H54 (cell line): ENCODE data around the gene CCDC102A.

Experiments used
- DNase-seq: peaks from one replicate; pipeline ENCODE4 v3.0.0; 2011; ENCODE audit warnings: low spot score, mixed read lengths; ENCODE audit not compliant: insufficient read length
- FAIRE-seq: peaks from 3 replicates; lab custom pipeline; 2011; peaks lifted over from hg19 to GRCh38; lab: Jason Lieb, UNC
- POLR2A ChIP-seq: IDR thresholded peaks from 2 replicates; pipeline ENCODE4 v1.6.1; 2011; ENCODE audit warnings: low read depth, mild to moderate bottlenecking, low read length

Gene CCDC102A

GRCh38 chr16:57513371-57514102 lies 22.8 kb downstream of the CCDC102A start:
- FAIRE-seq (no peak), DNase-seq (no peak)
- TF ChIP-seq POLR2A = no peak

- FAIRE-seq (no peak), DNase-seq (no peak)
- no peak for TF ChIP-seq POLR2A
These were observed 23.9 kb downstream of the CCDC102A start for GRCh38 chr16:57512296-57513001.

GRCh38 chr16:57510016-57510871 lies 26.1 kb downstream of the CCDC102A start:
- TF ChIP-seq POLR2A = no peak
- FAIRE-seq (no peak), DNase-seq (no peak)

DNA sequence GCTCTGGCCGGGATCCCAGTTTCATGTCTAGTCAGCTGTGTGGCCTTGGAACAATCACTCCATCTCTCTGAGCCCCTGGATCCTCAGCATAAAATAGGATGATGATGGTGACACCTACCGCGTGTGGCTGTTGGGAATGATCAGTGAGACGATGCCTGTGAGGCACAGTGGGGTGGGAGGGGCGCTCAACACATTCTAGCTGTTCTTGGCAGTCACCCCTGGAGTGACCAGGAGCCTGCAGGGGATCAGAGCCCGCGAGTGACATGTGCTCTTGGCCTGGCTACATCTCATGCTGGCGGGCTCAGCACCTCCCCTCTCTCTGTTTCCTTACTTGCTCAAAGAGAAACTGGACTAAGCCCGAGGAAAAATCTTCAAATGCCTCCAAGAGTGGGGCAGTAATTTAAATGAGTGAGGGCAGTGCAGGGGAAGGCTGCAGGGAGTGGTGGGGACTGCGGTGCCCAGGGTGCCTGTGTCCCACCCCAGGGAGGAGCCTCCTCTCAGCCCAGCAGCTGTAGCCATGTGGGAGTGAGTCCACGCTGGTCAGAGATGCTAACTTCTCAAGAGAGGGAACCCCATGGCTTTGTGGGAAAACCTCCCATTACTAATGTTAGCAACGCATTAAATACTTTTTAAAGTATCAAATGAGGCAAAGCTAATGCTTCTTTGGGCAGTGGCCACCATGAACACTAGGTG lies 27.0 kb downstream of the CCDC102A start:
- FAIRE-seq = no peak
- no peak for TF ChIP-seq POLR2A
- no peak for DNase-seq

DNA sequence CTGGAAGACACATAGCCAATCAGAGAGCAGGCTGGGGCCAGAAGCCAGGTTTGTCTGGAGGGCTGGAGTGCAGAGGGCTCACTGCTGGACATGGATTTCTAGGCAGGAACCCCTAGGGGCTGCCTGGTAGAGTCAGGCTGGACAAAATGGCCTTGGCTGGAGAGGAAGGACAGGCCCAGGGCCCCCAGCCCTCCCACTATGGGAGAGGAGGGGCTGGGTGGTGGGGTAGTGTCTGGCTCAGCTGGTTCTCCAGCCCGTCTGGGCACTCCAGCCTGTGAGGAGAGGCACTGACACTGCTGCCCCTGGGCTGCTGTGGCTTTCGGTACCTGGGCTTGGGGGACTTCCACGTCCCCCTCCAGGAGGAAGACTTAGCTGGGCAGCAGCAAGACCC lies 28.3 kb downstream of the CCDC102A start:
- FAIRE-seq (no peak), DNase-seq (no peak)
- no peak for TF ChIP-seq POLR2A

DNA sequence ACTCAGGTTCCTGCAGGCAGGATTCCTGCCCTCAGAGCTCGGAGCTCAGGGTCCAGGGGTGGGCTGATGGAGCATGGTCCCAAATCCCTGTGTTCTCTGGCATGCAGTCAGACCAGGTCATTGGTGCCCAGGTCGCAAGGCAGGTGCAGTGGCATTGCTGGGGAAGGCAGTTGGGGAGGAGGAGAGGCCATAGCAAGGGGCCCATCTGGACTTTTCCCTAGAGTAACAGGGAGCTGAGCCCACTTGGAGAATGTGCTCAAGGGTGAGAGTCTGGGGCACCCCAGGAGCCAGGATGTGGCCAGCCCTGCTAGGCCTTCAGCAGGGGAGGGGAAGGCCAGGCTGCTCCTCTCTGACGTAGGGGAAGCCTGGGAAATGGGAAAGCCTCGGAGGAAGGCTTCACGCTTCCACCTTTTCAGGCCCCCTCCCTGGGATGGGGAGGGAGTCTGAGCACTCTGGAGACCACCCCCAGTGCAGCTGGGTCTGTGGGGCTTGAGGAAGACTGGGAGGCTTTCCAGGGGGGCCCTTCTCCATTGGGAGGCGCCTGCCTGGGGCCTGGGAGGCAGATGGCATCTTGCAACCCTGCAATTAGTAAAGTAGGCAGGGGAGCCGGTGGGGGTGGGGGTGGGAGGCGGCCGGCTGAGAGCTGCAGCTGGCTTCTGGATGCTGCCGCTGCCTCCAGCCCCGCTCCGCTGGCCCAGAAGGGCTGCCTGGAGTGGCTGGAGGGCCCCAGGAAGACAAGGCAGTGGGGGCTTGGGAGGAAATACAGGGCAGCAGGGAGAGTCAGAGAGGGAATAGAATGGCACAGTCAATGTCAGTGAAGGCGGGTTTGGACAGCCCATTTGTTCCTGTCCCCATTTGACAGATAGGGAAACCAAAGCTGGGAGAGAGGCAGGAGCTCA lies 29.0 kb downstream of the CCDC102A start:
- no peak for FAIRE-seq
- TF ChIP-seq POLR2A = no peak
- no peak for DNase-seq

DNA sequence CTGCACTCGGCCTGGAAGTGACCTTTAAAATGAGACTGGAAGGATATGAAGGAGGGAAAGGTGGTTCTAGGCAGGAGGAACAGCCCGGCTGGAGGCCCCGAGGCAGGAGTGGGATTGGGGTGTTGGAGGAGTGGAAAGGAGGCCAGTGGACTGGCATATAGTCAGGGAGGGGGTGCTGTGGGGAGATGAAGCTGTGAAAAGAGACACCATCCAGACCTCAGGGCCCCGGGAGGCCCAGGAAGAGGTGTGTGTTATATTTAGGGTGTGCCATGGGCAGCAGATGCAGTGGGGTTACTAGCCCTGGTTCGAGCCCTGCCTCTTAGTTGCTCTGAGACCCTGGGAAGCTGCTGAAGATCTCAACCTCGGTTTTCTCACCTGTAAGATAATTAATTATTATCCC lies 31.2 kb downstream of the CCDC102A start:
- no peak for FAIRE-seq
- no peak for DNase-seq
- TF ChIP-seq POLR2A = no peak

DNA sequence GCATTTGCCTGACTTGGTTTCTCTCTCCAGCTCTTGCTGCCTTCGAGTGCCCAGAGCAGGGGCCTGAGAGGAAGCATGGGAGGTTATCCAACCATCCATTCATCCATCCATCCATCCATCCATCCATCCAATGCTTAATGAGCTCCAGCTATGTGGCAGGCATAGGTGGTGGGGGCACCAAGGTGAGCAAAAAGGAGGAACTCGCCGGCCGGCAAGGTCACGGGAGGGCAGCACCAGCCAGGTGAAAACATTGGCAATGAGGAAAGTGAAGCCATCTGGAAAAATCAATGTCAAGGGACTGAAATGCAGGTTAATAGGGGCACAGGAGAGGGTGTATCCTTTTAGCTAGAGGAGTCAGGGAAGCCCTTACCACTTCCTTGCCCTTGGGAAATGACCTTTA lies 31.9 kb downstream of the CCDC102A start:
- no peak for FAIRE-seq
- DNase-seq = no peak
- TF ChIP-seq POLR2A = no peak

DNA sequence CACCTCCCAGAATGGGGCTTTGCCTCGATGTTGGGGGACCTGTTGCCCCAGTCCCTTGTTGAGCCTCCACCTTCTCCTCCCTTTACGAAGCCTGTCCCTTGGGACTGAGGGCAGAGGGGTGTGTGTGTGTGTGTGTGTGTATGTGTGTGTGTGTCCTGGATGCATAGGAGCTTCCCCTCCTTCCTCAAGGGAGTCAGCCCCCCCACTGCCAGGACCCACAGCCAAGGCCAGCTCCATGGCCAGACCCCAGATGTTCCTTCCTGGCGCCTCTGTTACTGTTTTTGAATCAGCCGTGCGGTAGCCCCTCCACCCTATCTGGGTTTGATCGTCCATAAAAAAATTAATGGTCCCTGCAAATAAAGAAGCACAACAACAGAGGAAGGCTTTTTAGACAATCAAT lies 32.4 kb downstream of the CCDC102A start:
- DNase-seq (no peak), FAIRE-seq (no peak)
- no peak for TF ChIP-seq POLR2A

GRCh38 chr16:57503366-57503765 lies 33.0 kb downstream of the CCDC102A start:
- TF ChIP-seq POLR2A = no peak
- DNase-seq (no peak), FAIRE-seq (no peak)

GRCh38 chr16:57502048-57502775 lies 34.2 kb downstream of the CCDC102A start:
- FAIRE-seq (no peak), DNase-seq (no peak)
- TF ChIP-seq POLR2A = no peak

- no peak for TF ChIP-seq POLR2A
- DNase-seq (no peak), FAIRE-seq (no peak)
These were observed 34.9 kb downstream of the CCDC102A start for GRCh38 chr16:57501492-57501891.
